Brain microvascular endothelial cell (primary cell): ENCODE data around the gene TTBK1.

Experiments
- DNase-seq: peaks from one replicate; pipeline ENCODE4 v3.0.0-alpha.2; 2020
- H3K27ac ChIP-seq: fragments of 250-450 bp; sonication (Bioruptor Pico); 2 replicates; pipeline ENCODE4 v1.5.1; 2020; ENCODE audit warnings: mild to moderate bottlenecking, moderate library complexity
- H3K27me3 ChIP-seq: fragments of 250-450 bp; sonication (Bioruptor Pico); replicated peaks from 2 replicates; pipeline ENCODE4 v1.5.1; 2020; ENCODE audit warnings: mild to moderate bottlenecking
- H3K36me3 ChIP-seq: fragments of 250-450 bp; sonication (Bioruptor Pico); replicated peaks from 2 replicates; pipeline ENCODE4 v1.5.1; 2020; ENCODE audit warnings: mild to moderate bottlenecking
- H3K4me3 ChIP-seq: 2 replicates; pipeline ENCODE4 v1.5.1; 2011; ENCODE audit warnings: low read depth, mild to moderate bottlenecking, control low read depth, low read length, moderate library complexity
- CTCF ChIP-seq: IDR thresholded peaks from 2 replicates; pipeline ENCODE4 v1.5.1; 2011; ENCODE audit warnings: low read depth, mild to moderate bottlenecking, moderate library complexity, low read length, control low read depth, inconsistent platforms; ENCODE audit errors: missing control alignments
- in situ Hi-C: cut with HindIII; loops from 2 replicates; pipeline ENCODE4 v1.10.0; 2017; ENCODE audit warnings: low sequenced_read_pairs, low pct_ligation_motif_present

The TTBK1 gene

GRCh38 chr6:43273707-43274106, 30.4 kb downstream of the TTBK1 start:
- H3K4me3 ChIP-seq = no peak overlapping the region
- in situ Hi-C loops = no loop called here
- peaks cover 46% of the 10 kb centered on the region for H3K27me3 ChIP-seq
- H3K27ac ChIP-seq = no peak overlapping the region
- no peaks in the 10 kb centered on the region for H3K36me3 ChIP-seq
- no peak for TF ChIP-seq CTCF
- DNase-seq = no peak

DNA sequence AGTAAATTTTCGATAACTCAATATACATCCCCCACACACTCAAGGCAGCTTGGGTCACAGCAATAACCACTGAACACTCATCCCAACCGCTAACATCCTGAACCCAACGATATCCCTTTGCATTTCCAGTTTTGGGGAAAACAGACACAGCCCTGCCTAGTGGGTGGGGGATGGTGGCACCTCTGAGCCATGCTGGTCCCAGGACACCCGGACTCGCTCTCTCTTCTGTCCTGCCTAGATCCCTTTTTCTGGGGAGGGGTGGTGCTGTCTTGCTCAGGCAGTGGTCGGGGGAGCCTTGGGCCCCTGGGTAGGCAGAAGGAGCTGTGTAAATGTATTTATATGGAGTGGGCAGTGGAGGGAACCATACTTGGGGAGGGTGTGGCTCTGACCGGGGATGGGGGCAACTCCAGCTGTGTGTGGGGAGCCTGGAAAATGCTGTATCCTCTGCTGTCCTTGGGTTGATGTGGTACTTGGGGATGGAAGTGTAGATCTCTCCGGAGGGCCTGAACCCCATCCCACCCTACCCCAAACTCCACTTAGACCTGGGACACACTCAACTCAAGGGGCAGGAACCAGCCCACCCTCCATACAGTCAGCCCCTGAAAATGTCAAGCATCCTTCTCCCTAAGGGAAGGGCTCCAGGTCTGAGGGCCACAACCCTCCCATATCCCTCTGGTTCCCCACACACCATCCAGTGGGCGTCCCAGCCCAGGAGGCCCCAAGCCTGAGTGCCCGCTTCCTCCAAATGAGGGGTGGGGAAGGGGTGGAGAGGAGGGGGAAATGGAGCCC, 31.0 kb downstream of the TTBK1 start:
- Histone ChIP-seq H3K27ac (no peak overlapping the region), H3K4me3 (no peak overlapping the region), H3K36me3 (no peaks in the 10 kb centered on the region), H3K27me3 (peaks cover 40% of the 10 kb centered on the region)
- in situ Hi-C loops = no loop called here
- no peak for TF ChIP-seq CTCF
- no peak for DNase-seq

- no peak for DNase-seq
Observed at GRCh38 chr6:43274916-43275597, 31.8 kb downstream of the TTBK1 start.

GRCh38 chr6:43275801-43276576, 32.7 kb downstream of the TTBK1 start:
- DNase-seq = no peak
- in situ Hi-C loops = no loop called here
- Histone ChIP-seq H3K4me3 (no peak overlapping the region), H3K27me3 (peaks cover 46% of the 10 kb centered on the region), H3K36me3 (no peaks in the 10 kb centered on the region), H3K27ac (no peak overlapping the region)
- TF ChIP-seq CTCF = no peak

More at GRCh38 chr6:43274916-43275597, 31.8 kb downstream of the TTBK1 start:
- no peak for TF ChIP-seq CTCF
- Histone ChIP-seq H3K27ac (no peak overlapping the region), H3K36me3 (no peaks in the 10 kb centered on the region), H3K27me3 (peaks cover 39% of the 10 kb centered on the region), H3K4me3 (peak overlapping the region; percentile 27)
- in situ Hi-C loops = no loop called here

- TF ChIP-seq CTCF = no peak
- Histone ChIP-seq H3K27me3 (peaks cover 46% of the 10 kb centered on the region), H3K36me3 (no peaks in the 10 kb centered on the region), H3K27ac (no peak overlapping the region), H3K4me3 (no peak overlapping the region)
- in situ Hi-C loops = no loop called here
- no peak for DNase-seq
Observed at GRCh38 chr6:43276577-43277305, 33.5 kb downstream of the TTBK1 start.
